Left hindlimb (tissue), 1 donor: ENCODE data around the gene KIFC3.
"Not testable (repeated sequence)": the region's sequence is repeated elsewhere in the genome, so short reads cannot be mapped to it uniquely, and the experiment has no call there.

Experiments used
- DNase-seq: peaks from one replicate; pipeline ENCODE4 v3.0.0-alpha.2; 2018

Gene KIFC3

DNA sequence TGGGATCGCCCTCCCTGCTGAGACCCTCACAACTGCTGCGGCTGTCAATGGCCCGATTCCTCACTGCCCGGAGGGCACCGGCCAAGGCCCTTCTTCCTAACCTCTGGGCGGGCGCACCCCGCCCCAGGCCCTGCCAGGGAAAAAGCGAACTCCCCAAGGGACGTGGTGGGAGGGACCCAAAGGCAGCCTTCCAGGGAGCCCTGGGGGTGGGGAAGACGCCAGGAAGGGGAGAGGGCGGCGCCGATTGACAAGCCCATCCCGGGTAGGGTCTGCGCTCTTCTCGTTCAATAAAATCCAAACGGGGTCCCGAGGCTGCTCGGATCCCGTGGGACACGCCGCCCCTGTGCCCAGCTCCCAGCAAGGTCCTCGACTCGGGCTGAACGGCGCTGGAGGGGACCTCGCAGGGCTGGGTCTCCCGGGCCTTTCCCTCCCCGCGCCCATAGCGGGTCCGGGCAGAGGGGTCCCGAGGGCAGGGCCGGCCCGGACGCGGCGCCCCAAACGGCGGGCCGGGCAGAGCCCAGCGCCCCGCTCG is 416 bp downstream of the KIFC3 start:
- DNase-seq: peak; percentile 64

DNA sequence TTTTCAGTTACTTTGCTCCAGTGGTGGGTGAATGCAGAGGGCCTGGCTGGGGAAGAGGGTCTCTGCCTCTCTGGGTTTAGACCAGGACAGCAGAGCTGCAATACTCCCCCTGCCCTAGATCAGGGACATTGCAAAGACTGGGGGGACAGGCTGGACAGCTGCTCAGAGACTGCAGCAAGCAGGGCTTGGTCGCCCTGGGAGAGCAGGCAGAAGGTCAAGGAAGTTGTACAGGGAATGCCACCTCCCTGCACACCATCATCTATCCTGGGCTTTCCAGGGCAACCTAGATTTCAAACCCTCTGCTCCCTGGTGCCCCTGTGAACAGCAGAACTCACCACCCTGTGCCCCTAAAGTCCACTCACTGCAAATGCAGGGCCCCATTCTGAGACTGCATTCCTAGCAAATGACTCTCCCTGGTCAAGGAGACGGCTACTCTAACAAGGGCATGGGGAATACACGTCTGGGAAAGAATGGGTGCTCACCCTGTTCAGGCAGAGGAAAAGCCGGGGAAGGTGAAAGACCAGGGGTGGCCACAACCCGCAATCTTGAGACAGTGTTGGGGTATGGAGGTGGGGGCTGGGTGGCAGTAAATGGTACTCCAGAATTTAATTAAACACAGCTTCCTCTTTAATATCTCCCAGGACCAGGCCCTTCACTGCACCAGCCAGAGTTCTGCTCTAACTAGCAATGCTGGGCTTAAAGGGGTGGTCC is 1.0 kb downstream of the KIFC3 start:
- peak; percentile 34 for DNase-seq

- DNase-seq: peak; percentile 29
Observed at GRCh38 chr16:57800200-57801097, 1.8 kb downstream of the KIFC3 start.

GRCh38 chr16:57799600-57800199 is 2.6 kb downstream of the KIFC3 start:
- peak; percentile 41 for DNase-seq

GRCh38 chr16:57798953-57799599 is 3.2 kb downstream of the KIFC3 start:
- DNase-seq: no peak

- no peak for DNase-seq
Observed at GRCh38 chr16:57798267-57798810, 4.0 kb downstream of the KIFC3 start.

DNA sequence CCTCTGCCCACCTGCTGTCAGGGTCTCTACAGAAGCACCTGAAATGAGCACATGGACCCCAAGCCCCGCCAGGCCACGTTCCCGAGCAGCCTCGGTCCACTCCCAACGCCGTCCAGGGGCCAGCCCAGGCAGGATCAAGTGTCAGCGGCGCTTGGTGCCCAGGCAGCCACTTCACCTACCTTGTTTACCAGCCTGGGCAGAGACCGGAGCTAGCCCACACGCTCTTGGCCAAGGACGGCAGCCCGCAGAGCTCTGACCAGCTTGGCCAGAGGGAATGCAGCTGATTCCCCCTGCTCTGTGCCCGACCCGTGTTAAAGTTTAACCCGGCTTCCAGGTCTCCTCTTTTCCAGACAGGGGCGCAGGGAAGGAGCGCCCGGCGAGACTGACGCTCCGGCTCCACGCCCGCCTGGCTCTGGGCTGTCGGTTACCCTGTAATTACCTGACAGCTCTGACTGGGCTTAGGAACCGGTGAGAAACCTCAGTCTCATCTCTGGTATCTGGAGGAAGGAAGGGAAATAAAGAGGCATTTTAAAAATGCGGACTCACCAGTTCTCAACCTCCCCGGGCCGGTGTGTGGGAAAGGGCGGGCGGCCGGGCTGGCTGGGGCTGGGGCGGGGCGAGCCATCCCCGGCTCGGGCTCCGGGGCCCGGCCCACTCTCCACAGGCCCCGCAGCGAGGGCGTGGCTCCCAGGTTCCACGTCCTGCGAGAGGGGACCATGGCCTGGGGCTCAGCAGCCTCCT is 4.6 kb downstream of the KIFC3 start:
- DNase-seq: no peak

GRCh38 chr16:57797216-57797525 is 5.1 kb downstream of the KIFC3 start:
- DNase-seq: no peak

GRCh38 chr16:57796014-57796413 is 6.3 kb downstream of the KIFC3 start:
- not testable (repeated sequence) for DNase-seq

DNA sequence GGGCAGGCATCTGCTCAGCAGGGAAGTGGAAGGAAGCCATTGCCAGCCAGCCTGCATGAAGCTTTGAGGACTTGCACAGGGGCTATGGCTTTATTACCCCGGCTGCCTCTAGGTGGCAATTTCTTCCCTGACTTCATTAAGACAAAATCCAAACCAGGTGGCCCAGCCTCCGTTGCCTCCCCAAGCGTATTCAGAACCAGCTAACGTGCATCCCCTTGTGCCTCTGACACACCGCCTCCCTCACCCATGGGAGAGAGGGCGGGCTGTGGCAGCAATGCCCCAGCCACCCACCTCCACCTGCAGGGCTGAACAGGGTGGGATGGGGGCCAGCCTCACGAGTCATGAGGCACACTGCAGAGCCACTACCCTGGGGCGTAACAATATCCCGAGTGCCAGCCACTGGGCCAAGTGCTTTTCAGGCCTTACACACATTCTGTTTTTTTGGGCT is 6.8 kb downstream of the KIFC3 start:
- DNase-seq: no peak

DNA sequence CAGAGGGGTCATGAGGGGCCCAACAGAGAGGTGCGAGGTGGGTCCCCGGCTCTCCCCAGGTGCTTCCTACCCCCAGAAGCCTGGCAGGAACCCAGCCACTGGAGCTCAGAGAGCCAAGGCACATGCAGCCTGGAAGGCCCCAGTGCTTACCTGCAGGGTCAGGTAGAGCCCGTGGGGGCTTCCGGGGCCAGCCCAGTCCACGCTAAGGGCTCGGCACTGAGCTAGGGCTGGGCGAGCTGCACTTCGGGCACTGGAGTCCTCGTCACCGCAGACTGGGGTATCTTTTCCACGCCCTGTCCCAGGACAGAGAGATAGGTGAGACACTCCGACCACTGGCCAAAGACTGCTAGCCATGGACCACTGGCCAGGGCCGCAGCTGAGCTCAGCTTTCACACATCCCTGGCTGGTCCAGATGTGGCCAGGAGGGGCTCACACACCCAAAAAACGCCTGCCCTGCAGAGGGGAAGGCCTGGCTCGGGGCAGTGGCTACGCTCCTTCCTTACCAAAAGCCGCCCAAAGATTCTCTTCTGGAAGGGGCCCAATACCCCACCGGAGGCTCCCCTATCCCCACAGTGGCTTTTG is 7.4 kb downstream of the KIFC3 start:
- DNase-seq: no peak

DNA sequence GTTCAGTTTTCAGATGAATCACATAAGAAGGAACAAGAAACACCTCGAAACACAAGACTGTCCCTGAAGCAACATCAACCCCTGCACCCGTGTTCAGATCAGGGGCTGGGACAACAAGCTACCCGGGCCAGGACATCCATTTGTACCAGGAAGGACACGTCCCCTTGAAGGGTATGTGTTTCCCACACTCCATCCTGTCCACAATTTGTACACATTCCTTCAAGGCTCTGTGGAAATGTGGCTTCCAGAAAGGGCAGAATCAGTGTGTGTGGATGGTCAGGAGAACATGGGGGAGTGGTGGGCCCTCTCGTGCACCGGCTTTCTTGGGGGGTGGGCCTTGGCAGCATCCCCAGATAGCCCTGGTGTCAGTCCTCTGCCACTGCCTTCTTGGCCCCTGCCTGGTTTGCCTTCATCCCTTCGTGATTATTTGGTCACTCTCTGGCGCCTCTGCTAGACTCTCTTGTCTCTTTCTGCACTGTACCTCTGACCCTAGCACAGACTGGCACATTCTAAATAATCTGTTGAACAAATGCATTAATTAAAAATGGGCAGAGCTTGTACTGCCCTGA is 10.3 kb downstream of the KIFC3 start:
- DNase-seq: no peak

DNA sequence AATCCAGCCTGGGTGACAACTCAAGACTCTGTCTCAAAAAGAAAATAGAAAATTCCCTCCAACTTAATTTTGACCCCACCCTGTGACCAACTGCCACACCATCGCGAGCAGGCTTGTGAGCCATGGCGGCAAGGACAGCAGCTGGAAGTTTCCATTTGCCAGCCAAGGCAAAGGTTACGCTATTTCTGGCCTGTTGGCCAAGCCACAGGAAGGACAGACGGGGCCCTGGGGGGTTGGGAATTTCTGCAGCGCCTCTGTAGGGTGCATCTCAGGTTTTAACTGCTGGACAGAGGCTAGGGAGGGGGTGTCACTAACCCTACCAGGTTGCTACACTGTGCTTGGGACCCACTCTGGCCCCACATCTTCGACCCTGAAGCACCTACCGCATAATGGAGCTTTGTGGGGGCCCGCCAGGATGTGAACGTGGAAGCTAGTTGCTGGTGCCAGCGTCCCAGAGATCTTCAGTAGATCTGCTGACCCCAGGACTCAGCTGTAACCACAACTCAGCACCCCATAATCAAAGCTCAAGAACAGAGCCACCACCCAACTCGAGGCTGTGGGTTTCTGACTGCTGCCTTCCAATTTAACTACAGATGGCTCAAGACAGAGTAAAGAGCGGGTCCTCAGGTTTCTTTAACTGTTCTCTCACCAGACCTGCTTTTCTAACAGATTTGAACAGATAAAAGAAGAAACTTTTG is 10.9 kb downstream of the KIFC3 start:
- no peak for DNase-seq

DNA sequence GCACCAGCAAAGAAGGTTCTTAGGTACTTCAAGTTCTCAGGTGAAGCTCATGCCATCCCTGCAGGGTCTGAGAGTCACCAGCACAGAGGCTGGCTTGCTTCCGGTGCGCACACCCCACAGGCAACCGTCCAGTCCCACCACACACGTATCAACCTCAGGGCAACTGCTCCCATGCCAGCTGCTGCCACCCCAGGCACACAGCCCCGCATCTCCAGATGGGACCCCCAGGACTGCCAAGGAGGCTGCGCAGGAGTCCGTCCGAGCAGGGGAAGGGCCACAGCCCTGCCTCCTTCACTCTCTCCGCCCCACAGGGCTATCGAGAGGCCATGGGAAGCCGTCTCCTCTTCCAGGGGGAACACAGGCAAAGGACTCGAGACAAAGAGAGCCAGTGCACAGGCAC is 13.3 kb downstream of the KIFC3 start:
- DNase-seq: no peak

DNA sequence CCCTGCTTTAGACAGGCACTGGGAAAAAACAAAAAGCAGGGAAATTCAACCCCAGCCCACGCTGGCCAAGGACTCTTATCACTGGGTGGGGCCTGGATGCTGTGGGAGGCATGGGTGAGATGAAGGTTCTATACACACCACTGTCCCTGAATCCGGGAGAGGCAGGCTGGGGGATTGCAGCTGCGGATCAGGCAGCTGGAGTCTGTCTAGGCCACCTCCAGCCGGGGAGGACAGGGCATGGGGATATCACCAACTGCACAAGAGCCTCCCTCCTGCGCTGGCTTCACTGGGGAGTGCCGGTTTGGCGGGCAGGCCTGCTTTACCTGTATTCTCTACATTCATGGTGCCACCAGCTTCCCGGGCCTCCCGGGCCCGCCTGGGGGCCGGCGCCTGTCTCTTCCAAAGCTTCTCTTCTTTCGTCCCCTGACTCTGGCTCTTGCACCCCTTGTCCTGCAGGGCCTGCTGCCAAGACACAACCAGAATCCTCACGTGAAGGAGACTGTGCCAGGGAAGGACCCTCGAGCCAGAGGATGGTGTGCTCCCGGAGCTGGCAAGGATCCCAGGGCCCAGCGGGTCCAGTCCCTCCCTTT is 13.9 kb downstream of the KIFC3 start:
- no peak for DNase-seq

DNA sequence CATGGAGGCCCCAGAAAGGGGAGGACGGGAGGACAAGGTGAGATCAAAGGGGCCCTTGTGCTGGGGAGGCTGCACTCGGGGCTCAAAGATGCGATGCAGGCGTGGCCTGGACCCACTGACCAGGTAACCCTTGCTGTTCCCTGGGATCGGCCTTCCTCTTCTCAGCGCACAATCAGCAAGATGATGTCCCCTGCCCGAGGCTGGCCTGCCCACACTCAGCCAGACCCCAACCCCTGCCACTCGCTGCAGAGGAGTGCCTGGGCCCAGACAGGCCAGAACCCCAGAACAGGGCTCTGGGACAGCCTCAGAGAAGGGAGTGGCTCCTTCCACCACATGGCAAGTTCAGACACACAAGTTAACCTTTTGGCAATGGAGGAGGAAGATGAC is 14.8 kb downstream of the KIFC3 start:
- DNase-seq: no peak

DNA sequence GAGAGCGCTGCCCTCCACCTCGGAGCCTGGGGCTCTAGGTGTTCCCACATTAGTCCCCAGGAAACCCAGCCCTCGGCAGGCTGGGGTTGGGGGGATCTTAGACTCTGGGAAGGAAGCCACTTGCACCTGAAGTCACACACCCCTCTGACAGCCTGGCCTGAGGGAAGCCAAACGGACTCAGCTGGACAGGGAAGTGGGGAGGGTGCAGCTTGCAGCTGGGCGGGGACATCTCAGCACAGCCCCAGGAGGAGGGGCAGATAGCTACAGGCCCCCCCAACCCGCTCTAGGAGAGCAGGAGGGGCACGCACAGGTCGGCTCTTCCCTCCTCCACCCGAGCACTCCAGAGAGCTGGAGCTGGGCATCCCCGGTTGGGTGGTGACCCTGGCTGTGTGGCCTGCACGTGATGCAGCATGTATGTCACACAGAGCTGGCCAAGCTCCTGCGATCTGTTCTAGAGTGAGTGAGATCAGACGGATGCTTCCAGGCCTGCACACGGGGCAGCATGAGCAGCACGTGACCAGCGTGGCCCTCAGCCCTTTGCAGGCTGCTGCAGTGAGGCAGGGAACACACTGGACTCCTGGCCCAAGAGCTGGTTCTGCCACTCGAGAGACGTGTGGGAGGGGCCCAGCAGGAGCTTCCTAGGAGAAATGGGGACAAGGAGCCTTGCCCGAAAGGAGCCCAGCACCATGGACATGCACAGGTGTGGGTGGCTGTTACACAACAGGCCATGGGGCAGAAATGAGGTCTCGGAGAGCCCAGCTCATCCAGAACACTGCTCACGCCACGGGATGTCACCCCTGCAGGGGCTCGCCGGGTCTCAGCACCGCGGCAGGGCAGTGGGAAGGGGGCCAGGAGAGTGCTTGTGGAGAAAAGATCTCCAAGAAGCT is 15.4 kb downstream of the KIFC3 start:
- DNase-seq: no peak

GRCh38 chr16:57785924-57786323 is 16.4 kb downstream of the KIFC3 start:
- DNase-seq: no peak

GRCh38 chr16:57785385-57785784 is 16.9 kb downstream of the KIFC3 start:
- DNase-seq: no peak
